ENCODE measurements around the gene NOTCH3.

The NOTCH3 gene

GRCh38 chr19:15196360-15197005 lies 4.3 kb downstream of the NOTCH3 start:
- DNase-seq (ENCODE audit: low read depth in 2 of 2) = no peak

- DNase-seq (ENCODE audit: low read depth in 2 of 2) = no peak
Measured at GRCh38 chr19:15195371-15196334, 5.1 kb downstream of the NOTCH3 start.

GRCh38 chr19:15194938-15195337 lies 5.9 kb downstream of the NOTCH3 start:
- no peak for DNase-seq (ENCODE audit: low read depth in 2 of 2)

GRCh38 chr19:15191982-15192381 lies 8.8 kb downstream of the NOTCH3 start:
- no peak for DNase-seq (ENCODE audit: low read depth in 2 of 2)

GRCh38 chr19:15191514-15191913 lies 9.3 kb downstream of the NOTCH3 start:
- no peak for DNase-seq (ENCODE audit: low read depth in 2 of 2)

GRCh38 chr19:15188851-15189250 lies 11.9 kb downstream of the NOTCH3 start:
- no peak for DNase-seq (ENCODE audit: low read depth in 2 of 2)

- no peak for DNase-seq (ENCODE audit: low read depth in 2 of 2)
Measured at GRCh38 chr19:15187026-15188007, 13.5 kb downstream of the NOTCH3 start.

GRCh38 chr19:15185188-15185587 lies 15.6 kb downstream of the NOTCH3 start:
- no peak for DNase-seq (ENCODE audit: low read depth in 2 of 2)

GRCh38 chr19:15184776-15185175 lies 16.0 kb downstream of the NOTCH3 start:
- DNase-seq (ENCODE audit: low read depth in 2 of 2) = no peak

GRCh38 chr19:15181394-15181793 lies 19.4 kb downstream of the NOTCH3 start:
- no peak for DNase-seq (ENCODE audit: low read depth in 2 of 2)

GRCh38 chr19:15180451-15181390 lies 20.1 kb downstream of the NOTCH3 start:
- no peak for DNase-seq (ENCODE audit: low read depth in 2 of 2)

GRCh38 chr19:15178629-15179308 lies 22.0 kb downstream of the NOTCH3 start:
- DNase-seq (ENCODE audit: low read depth in 2 of 2) = no peak

- peak; percentile 69 to 70 for DNase-seq (ENCODE audit: low read depth in 2 of 2)
Measured at GRCh38 chr19:15177269-15178116, 23.3 kb downstream of the NOTCH3 start.

GRCh38 chr19:15175609-15176008 lies 25.2 kb downstream of the NOTCH3 start:
- no peak for DNase-seq (ENCODE audit: low read depth in 2 of 2)

GRCh38 chr19:15173746-15174404 lies 26.9 kb downstream of the NOTCH3 start:
- DNase-seq (ENCODE audit: low read depth in 2 of 2) = no peak

- no peak for DNase-seq (ENCODE audit: low read depth in 2 of 2)
Measured at GRCh38 chr19:15170345-15170744, 30.4 kb downstream of the NOTCH3 start.

- no peak for DNase-seq (ENCODE audit: low read depth in 2 of 2)
Measured at GRCh38 chr19:15169541-15170285, 31.1 kb downstream of the NOTCH3 start.

GRCh38 chr19:15166700-15167099 lies 34.1 kb downstream of the NOTCH3 start:
- no peak for DNase-seq (ENCODE audit: low read depth in 2 of 2)

Measured in stimulated activated CD8-positive, alpha-beta memory T cell treated with anti-CD3 and anti-CD28 coated beads, Interleukin-7, amount 100 ng/mL, for 1 hour (primary cell).